Esophagus muscularis mucosa (tissue), 4 donors: ENCODE data around the gene PIWIL4. TPM values are rescaled to one million over a fixed set of nuclear protein-coding genes. Genes with fewer than 3 reads are reported as not detected.
A peak's percentile ranks its signal among the peaks of the same experiment; 100 is the strongest.

Experiments
- DNase-seq: peaks from one replicate; pipeline ENCODE4 v3.0.0-alpha.2; 2017; ENCODE audit errors: extremely low spot score
- H3K27ac ChIP-seq, 4 donors: fragments of 200-600 bp; sonication (generic); replicated peaks in 1 of 4; 1 replicate in 3 of 4; 2 replicates in 1 of 4; pipeline ENCODE4 v1.5.1; 2016 to 2019; ENCODE audit warnings: mild to moderate bottlenecking in 1 of 4
- H3K27me3 ChIP-seq, 4 donors: fragments of 200-600 bp; sonication (generic); one replicate each; pipeline versions ENCODE4 v1.5.1 to v1.6.0; 2016 to 2019
- H3K36me3 ChIP-seq, 4 donors: fragments of 200-600 bp; sonication (generic); one replicate each; pipeline ENCODE4 v1.5.1; 2016 to 2019
- H3K4me1 ChIP-seq, 4 donors: fragments of 200-600 bp; sonication (generic); one replicate each; pipeline ENCODE4 v1.5.1; 2016 to 2019
- H3K4me3 ChIP-seq, 4 donors: fragments of 200-600 bp; sonication (generic); 1 replicate in 2 of 4; 2 replicates in 2 of 4; pipeline ENCODE4 v1.5.1; 2016 to 2019; ENCODE audit warnings: mild to moderate bottlenecking in 4 of 4, moderate library complexity in 1 of 4
- H3K9me3 ChIP-seq, 4 donors: fragments of 200-600 bp; sonication (generic); 1 replicate in 3 of 4; 2 replicates in 1 of 4; pipeline ENCODE4 v1.5.1; 2016 to 2019
- EP300 ChIP-seq: sonication (generic); formaldehyde crosslinking; IDR thresholded peaks from one replicate; pipeline ENCODE4 v1.6.1; 2017; ENCODE audit warnings: antibody characterized with exemption
- POLR2A ChIP-seq: fragments of 450-650 bp; IDR thresholded peaks from one replicate; pipeline ENCODE4 v1.6.1; 2017; ENCODE audit warnings: antibody characterized with exemption, moderate library complexity, mild to moderate bottlenecking, low read depth
- POLR2AphosphoS5 ChIP-seq, 2 donors: sonication (generic); formaldehyde crosslinking; IDR thresholded peaks; one replicate each; pipeline ENCODE4 v1.6.1; 2017; ENCODE audit warnings: antibody characterized with exemption in 2 of 2
- WGBS: methylation state at CpG from one replicate; pipeline ENCODE4 v1.1.5; 2018; 5-methylcytosine and 5-hydroxymethylcytosine counted together
- intact Hi-C: fragments of 100-400 bp; cut with DNase I; formaldehyde crosslinking; loops from one replicate; pipeline ENCODE4 v1.15.1; 2023
- total RNA-seq, 4 donors: library from RNA; depleted of rRNA; stranded (reverse); fragments of >200 nt; gene quantifications; one replicate each; pipeline versions ENCODE4 v1.1.0 to v1.2.1, GENCODE V29; 2016
- TF ChIP-seq, protein P1 (sequence below), 3 experiments: fragments of 200-600 bp in 2 of 3; fragments of 450-650 bp in 1 of 3; sonication (generic) in 2 of 3; IDR thresholded peaks; one replicate each; pipeline ENCODE4 v1.5.1; 2017 to 2019; ENCODE audit warnings: antibody characterized with exemption in 3 of 3, mild to moderate bottlenecking in 2 of 3, moderate library complexity in 1 of 3

The PIWIL4 gene
- total RNA-seq, 4 donors from 2014 or later = 3.2 to 4.5 (median 4.1) TPM

DNA sequence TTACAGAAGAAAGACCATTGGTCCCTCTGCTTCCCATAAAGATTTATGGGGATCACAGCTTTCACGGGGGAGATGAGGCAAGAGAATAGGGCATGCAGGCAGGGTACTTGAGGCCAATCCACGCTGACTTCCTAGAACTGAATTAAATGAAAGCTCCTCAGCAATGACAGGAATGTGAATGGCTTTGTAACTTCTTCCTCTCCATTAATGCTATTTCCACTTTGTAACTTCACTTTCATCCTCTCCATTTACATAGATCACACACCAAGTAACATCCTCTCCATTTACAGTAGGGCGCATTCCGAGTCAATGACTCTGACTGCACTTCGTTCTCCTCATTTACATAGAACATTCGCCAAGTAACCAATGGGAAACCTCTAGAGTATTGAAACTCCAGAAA, 89.8 kb downstream of the PIWIL4 start:
- H3K36me3 ChIP-seq = no peaks in the 10 kb centered on the region
- TF ChIP-seq POLR2A (no peak), POLR2AphosphoS5 (IDR thresholded peaks at IDR 0.05) (no peak), EP300 (no peak)
- TF ChIP-seq, protein P1, sequence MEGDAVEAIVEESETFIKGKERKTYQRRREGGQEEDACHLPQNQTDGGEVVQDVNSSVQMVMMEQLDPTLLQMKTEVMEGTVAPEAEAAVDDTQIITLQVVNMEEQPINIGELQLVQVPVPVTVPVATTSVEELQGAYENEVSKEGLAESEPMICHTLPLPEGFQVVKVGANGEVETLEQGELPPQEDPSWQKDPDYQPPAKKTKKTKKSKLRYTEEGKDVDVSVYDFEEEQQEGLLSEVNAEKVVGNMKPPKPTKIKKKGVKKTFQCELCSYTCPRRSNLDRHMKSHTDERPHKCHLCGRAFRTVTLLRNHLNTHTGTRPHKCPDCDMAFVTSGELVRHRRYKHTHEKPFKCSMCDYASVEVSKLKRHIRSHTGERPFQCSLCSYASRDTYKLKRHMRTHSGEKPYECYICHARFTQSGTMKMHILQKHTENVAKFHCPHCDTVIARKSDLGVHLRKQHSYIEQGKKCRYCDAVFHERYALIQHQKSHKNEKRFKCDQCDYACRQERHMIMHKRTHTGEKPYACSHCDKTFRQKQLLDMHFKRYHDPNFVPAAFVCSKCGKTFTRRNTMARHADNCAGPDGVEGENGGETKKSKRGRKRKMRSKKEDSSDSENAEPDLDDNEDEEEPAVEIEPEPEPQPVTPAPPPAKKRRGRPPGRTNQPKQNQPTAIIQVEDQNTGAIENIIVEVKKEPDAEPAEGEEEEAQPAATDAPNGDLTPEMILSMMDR (IDR thresholded peaks at IDR 0.05) = no peak
- intact Hi-C loops = no loop called here
- H3K4me3 ChIP-seq = no peak overlapping the region
- no peak overlapping the region for H3K27ac ChIP-seq
- 93% methylated on average over 6 of the region's 6 CpGs for WGBS
- no peaks in the 10 kb centered on the region for H3K27me3 ChIP-seq
- no peaks in the 10 kb centered on the region for H3K9me3 ChIP-seq
- no peak for DNase-seq
- H3K4me1 ChIP-seq = peaks cover 0 to 5% (median 0%) of the 10 kb centered on the region in 4 donors

DNA sequence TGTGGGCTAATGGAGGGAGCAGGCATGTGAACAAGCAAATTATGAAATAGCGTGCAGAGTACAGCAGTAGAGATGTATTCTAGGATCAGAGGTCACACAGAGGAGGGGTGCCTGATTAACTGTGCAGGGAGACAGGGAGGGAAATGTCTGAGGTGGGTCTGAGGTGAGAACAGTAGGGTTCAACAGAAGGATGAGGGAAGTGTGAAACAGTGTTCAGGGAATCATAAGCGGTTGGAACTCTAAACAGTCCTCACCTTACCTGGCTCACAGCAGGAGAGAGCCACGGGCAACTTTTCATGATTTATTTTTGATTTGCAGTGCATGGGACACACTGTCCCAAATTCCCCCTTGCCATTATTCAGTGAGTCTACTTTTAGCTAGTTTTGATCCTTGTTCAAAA, 90.5 kb downstream of the PIWIL4 start:
- DNase-seq = no peak
- Histone ChIP-seq H3K27me3 (no peaks in the 10 kb centered on the region), H3K9me3 (no peaks in the 10 kb centered on the region), H3K36me3 (no peaks in the 10 kb centered on the region), H3K4me1 (peaks cover 0 to 5% (median 0%) of the 10 kb centered on the region in 4 donors), H3K4me3 (no peak overlapping the region), H3K27ac (no peak overlapping the region)
- intact Hi-C loops = no loop called here
- WGBS = 83% methylated on average over 3 of the region's 3 CpGs
- TF ChIP-seq POLR2AphosphoS5 (IDR thresholded peaks at IDR 0.05) (no peak), POLR2A (no peak), EP300 (no peak)
- TF ChIP-seq, protein P1 (IDR thresholded peaks at IDR 0.05) = no peak

DNA sequence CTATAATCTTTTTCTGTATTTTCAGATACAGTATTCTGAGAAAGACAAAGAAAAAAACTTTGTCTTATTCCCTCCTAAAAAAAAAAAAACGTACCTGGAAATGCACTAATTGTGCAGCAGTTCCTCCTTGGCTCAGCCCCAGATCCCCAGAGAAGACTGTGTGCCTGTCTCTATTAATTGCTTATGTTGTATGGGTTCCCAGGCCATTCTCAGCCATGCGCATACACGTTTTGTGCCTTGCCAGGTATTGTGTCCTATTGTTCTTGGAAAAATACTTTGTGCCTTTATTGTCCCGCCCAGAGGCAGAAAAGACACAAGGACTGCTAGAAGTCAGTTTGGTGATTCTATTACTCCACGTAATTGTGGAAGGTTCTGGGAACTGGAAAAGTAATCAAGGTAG, 91.2 kb downstream of the PIWIL4 start:
- intact Hi-C loops = no loop called here
- Histone ChIP-seq H3K4me3 (no peak overlapping the region), H3K27me3 (no peaks in the 10 kb centered on the region), H3K27ac (peak overlapping the region in 1 of 4 donors; percentile 41), H3K36me3 (no peaks in the 10 kb centered on the region), H3K4me1 (peaks cover 0 to 5% (median 0%) of the 10 kb centered on the region in 4 donors), H3K9me3 (no peaks in the 10 kb centered on the region)
- WGBS = 59% methylated on average over 5 of the region's 5 CpGs
- no peak for DNase-seq
- TF ChIP-seq EP300 = no peak
- TF ChIP-seq POLR2AphosphoS5 (IDR thresholded peaks at IDR 0.05) = peak in 1 of 2 donors; percentile 25
- no peak for TF ChIP-seq POLR2A

DNA sequence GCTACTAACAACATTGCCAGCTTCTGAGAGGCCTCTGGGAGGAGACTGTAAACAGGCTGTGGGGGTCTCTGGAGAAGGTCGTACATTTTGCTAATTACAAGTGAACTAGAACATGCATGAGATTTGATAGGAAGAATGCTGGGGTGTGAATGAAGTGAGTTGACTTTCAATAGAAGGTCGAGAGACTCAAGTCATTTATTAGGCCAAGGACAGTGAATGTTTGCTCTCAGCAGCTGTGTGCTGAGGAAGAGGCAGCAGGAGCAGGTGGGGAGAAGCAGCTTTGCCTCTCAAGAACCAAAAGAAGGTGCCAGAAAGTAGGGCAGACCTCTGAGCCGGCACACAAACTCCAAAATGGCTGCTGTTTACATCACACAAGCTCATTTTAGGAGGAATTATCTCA, 91.7 kb downstream of the PIWIL4 start:
- 66% methylated on average over 3 of the region's 3 CpGs for WGBS

DNA sequence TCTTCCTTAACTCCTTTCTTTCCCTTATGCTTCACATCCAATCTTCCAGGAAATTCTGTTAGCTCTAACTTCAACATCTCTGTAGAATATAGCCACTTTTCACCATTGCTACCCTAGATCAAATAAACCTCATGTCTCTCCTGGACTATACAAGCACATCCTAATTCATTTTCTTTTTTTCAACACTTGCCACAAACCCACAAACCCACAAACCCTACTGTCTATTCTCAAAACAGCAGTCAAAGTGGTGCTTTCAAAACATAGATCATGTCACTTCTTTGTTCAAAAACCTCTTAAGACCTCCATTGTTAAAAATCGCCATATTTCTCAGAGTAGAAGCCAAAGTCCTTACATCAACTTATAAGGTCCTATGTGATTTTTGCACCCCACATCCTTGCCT, 94.3 kb downstream of the PIWIL4 start:
- TF ChIP-seq EP300 (no peak), POLR2A (no peak), POLR2AphosphoS5 (IDR thresholded peaks at IDR 0.05) (no peak)
- TF ChIP-seq, protein P1 (IDR thresholded peaks at IDR 0.05) = no peak
- no peak overlapping the region for H3K4me3 ChIP-seq
- no peak for DNase-seq
- H3K27ac ChIP-seq = no peak overlapping the region
- intact Hi-C loops = no loop called here
- WGBS = 88% methylated on average over 1 of the region's 1 CpG
- H3K27me3 ChIP-seq = no peaks in the 10 kb centered on the region
- H3K9me3 ChIP-seq = no peaks in the 10 kb centered on the region
- peaks cover 0 to 5% (median 0%) of the 10 kb centered on the region in 4 donors for H3K4me1 ChIP-seq
- no peaks in the 10 kb centered on the region for H3K36me3 ChIP-seq

More for the DNA sequence above, 91.7 kb downstream of the PIWIL4 start:
- no peaks in the 10 kb centered on the region for H3K9me3 ChIP-seq
- no peak overlapping the region for H3K4me3 ChIP-seq
- H3K27me3 ChIP-seq = no peaks in the 10 kb centered on the region
- peaks cover 0 to 5% (median 0%) of the 10 kb centered on the region in 4 donors for H3K4me1 ChIP-seq
- no peak for DNase-seq
- TF ChIP-seq EP300 (no peak), POLR2A (no peak), POLR2AphosphoS5 (IDR thresholded peaks at IDR 0.05) (no peak)
- TF ChIP-seq, protein P1 (IDR thresholded peaks at IDR 0.05) = no peak
- no peaks in the 10 kb centered on the region for H3K36me3 ChIP-seq
- intact Hi-C loops = no loop called here
- peak overlapping the region in 1 of 4 donors; percentile 41 for H3K27ac ChIP-seq
